Mammary epithelial cell (primary cell): ENCODE results near the gene NAT14.

Experiments used
- CTCF ChIP-seq, 2 donors: IDR thresholded peaks in 1 of 2; conservative IDR thresholded peaks in 1 of 2; 2 replicates each; pipeline ENCODE4 v1.5.1; 2011 to 2012; ENCODE audit warnings: inconsistent platforms in 2 of 2, low read length in 2 of 2, mild to moderate bottlenecking in 2 of 2, control low read depth in 1 of 2, low read depth in 1 of 2; ENCODE audit not compliant: insufficient read depth in 1 of 2; ENCODE audit errors: extremely low read depth in 1 of 2
- EZH2 ChIP-seq: IDR thresholded peaks from 2 replicates; pipeline ENCODE4 v1.6.1; 2012; ENCODE audit warnings: low read length, inconsistent platforms, borderline replicate concordance

DNA sequence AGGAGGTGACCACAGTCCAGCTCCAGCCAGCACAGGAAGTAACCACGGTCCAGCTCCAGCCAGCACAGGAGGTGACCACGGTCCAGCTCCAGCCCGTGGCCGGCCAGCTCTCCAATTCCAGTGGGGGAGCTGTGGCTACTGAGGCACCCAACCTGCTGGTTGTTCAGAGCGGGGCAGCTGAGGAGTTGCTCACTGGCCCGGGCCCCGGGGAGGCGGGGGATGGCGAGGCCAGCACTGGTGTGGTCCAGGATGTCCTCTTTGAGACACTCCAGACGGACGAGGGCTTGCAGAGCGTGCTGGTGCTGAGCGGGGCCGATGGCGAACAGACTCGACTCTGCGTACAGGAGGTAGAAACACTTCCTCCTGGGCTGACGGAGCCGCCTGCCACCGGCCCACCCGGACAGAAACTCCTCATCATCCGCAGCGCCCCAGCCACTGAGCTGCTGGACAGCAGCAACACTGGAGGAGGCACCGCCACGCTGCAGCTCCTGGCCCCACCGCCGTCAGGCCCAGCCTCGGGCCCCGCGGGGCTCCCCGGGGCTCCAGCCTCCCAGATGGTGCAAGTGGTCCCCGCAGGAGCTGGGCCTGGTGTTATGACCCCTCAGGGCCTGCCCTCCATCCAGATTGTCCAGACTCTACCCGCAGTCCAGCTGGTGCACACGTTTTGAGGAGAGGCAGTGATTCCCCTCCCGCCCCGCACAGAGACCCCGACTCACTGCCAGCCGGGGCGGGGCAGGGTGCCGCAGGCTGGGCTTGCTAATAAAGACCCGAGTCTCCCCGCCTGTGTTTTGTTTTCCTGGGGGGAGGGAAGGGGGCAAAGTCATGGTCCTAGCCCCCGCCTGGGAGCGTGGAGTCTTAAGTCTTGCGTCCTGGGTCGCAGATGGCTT, 1.0 kb upstream of the NAT14 start:
- TF ChIP-seq EZH2, result no peak
- TF ChIP-seq CTCF (conservative IDR thresholded peaks at IDR 0.05 in 1 of 2, IDR thresholded peaks at IDR 0.05 in 1 of 2; ENCODE audit: extremely low read depth in 1 of 2, insufficient read depth in 1 of 2, low read depth in 1 of 2, low read length in 2 of 2), result no peak
